Neural cell (in vitro differentiated cells): ENCODE results near the gene KRTAP5-6. TPM values are rescaled to one million over a fixed set of nuclear protein-coding genes. Genes with fewer than 3 reads are reported as not detected.

ENCODE experiments used
- H2AFZ ChIP-seq: fragments of 200-600, 300-800 bp; sonication (generic), shearing (Covaris generic); 2 replicates; pipeline ENCODE4 v1.6.0; 2014; ENCODE audit warnings: low read depth, mild to moderate bottlenecking, antibody characterized with exemption, low read length, moderate library complexity
- H3F3A ChIP-seq: fragments of 200-600 bp; shearing (Covaris generic); 2 replicates; pipeline ENCODE4 v1.6.1; 2016; ENCODE audit warnings: mild to moderate bottlenecking, moderate library complexity, mixed read lengths, antibody characterized with exemption, low read length; ENCODE audit not compliant: insufficient read depth, poor library complexity, severe bottlenecking
- H3K27ac ChIP-seq: fragments of 200-600, 300-800 bp; sonication (generic), shearing (Covaris generic); 2 replicates; pipeline ENCODE4 v1.5.1; 2014; ENCODE audit warnings: mild to moderate bottlenecking, low read length, moderate library complexity
- H3K27me3 ChIP-seq: fragments of 300-800, 200-600 bp; sonication (generic), shearing (Covaris generic); 2 replicates; pipeline ENCODE4 v1.6.0; 2014; ENCODE audit warnings: mild to moderate bottlenecking, low read depth, low read length, moderate library complexity; ENCODE audit not compliant: insufficient read depth
- H3K36me3 ChIP-seq: fragments of 300-800, 200-600 bp; sonication (generic), shearing (Covaris generic); 2 replicates; pipeline ENCODE4 v1.5.1; 2014; ENCODE audit warnings: mild to moderate bottlenecking, antibody characterized with exemption, low read length, moderate library complexity; ENCODE audit not compliant: insufficient read depth
- H3K4me2 ChIP-seq: fragments of 300-800, 200-600 bp; sonication (generic), shearing (Covaris generic); 2 replicates; pipeline ENCODE4 v1.6.0; 2014; ENCODE audit warnings: mild to moderate bottlenecking, low read length
- H3K4me3 ChIP-seq: fragments of 300-800, 200-600 bp; sonication (generic), shearing (Covaris generic); 2 replicates; pipeline ENCODE4 v1.5.1; 2014; ENCODE audit warnings: mild to moderate bottlenecking, low read length, moderate library complexity
- H3K79me2 ChIP-seq: fragments of 200-600 bp; shearing (Covaris generic); replicated peaks from 2 replicates; pipeline ENCODE4 v1.6.0; 2014; ENCODE audit warnings: mild to moderate bottlenecking, low read length, moderate library complexity; ENCODE audit not compliant: insufficient read depth
- H3K9ac ChIP-seq: fragments of 300-800, 200-600 bp; sonication (generic), shearing (Covaris generic); 2 replicates; pipeline ENCODE4 v1.6.1; 2016; ENCODE audit warnings: mild to moderate bottlenecking, low read length, mixed read lengths
- H3K9me2 ChIP-seq: fragments of 200-600 bp; shearing (Covaris generic); 2 replicates; pipeline ENCODE4 v1.6.1; 2016; ENCODE audit warnings: mild to moderate bottlenecking, low read length, mixed read lengths; ENCODE audit not compliant: insufficient read depth
- H3K9me3 ChIP-seq: fragments of 200-600, 300-800 bp; sonication (generic), shearing (Covaris generic); 2 replicates; pipeline ENCODE4 v1.6.1; 2016; ENCODE audit warnings: mild to moderate bottlenecking, mixed run types, low read length, moderate library complexity, mixed read lengths
- H4K20me1 ChIP-seq: fragments of 200-600 bp; shearing (Covaris generic); 2 replicates; pipeline ENCODE4 v1.6.1; 2016; ENCODE audit warnings: mild to moderate bottlenecking, mixed run types; ENCODE audit not compliant: insufficient read depth
- CTCF ChIP-seq: fragments of 450-650 bp; IDR thresholded peaks from 2 replicates; pipeline ENCODE4 v1.5.1; 2014; ENCODE audit warnings: antibody characterized with exemption, mild to moderate bottlenecking, moderate library complexity; ENCODE audit not compliant: poor library complexity, severe bottlenecking
- EP300 ChIP-seq: fragments of 450-650 bp; conservative IDR thresholded peaks from 2 replicates; pipeline ENCODE4 v1.6.1; 2014; ENCODE audit warnings: antibody characterized with exemption, mild to moderate bottlenecking, moderate library complexity; ENCODE audit not compliant: poor library complexity, severe bottlenecking
- EZH2 ChIP-seq: fragments of 200-600, 300-800 bp; shearing (Covaris generic), sonication (generic); IDR thresholded peaks from 2 replicates; pipeline ENCODE4 v1.6.1; 2014; ENCODE audit warnings: antibody characterized with exemption, low read length, borderline replicate concordance, mild to moderate bottlenecking; ENCODE audit not compliant: insufficient read depth, poor library complexity, severe bottlenecking
- MXI1 ChIP-seq: fragments of 450-650 bp; conservative IDR thresholded peaks from 2 replicates; pipeline ENCODE4 v1.6.1; 2014; ENCODE audit warnings: antibody characterized with exemption, mild to moderate bottlenecking; ENCODE audit not compliant: poor library complexity, severe bottlenecking
- POLR2AphosphoS5 ChIP-seq: IDR thresholded peaks from 2 replicates; pipeline ENCODE4 v1.6.1; 2012
- RAD21 ChIP-seq: fragments of 450-650 bp; conservative IDR thresholded peaks from 2 replicates; pipeline ENCODE4 v1.6.1; 2014; ENCODE audit warnings: antibody characterized with exemption, mild to moderate bottlenecking, moderate library complexity
- REST ChIP-seq: IDR thresholded peaks from 2 replicates; pipeline ENCODE4 v1.6.1; 2012; ENCODE audit warnings: borderline replicate concordance
- SMC3 ChIP-seq: fragments of 450-650 bp; conservative IDR thresholded peaks from 2 replicates; pipeline ENCODE4 v1.6.1; 2014; ENCODE audit warnings: antibody characterized with exemption, mild to moderate bottlenecking, moderate library complexity; ENCODE audit not compliant: poor library complexity
- TAF1 ChIP-seq: IDR thresholded peaks from 2 replicates; pipeline ENCODE4 v1.6.1; 2012; ENCODE audit warnings: low read depth
- polyA plus RNA-seq: library from polyadenylated mRNA; depleted of rRNA; stranded (reverse); fragments of >200 nt; gene quantifications from 2 replicates; pipeline ENCODE4 v1.2.3, GENCODE V29; 2014

KRTAP5-6 gene
- polyA plus RNA-seq, 1 donor from 2014 or later = not detected

DNA sequence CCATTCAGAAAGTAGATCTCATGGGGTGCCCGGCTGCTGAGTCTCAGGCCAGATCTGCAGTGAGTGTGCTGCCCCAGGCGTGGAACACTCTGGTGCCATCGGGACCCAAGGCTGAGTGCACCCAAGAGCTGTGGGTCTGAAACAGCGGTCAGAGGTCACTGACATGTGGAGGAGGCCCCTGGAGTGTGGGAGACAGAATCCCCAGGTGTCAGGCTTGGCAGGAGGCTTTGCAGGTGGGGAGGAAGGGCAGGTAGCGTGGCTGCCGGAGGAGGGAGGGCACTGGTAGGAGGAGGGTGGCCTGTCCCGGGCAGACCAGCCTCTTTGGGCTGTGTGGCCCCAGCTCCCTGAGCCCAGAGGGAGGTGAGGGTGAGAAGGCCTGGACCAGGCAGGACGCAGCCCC is 31.7 kb upstream of the KRTAP5-6 start:
- Histone ChIP-seq H3K79me2 (no peaks in the 10 kb centered on the region), H3K4me2 (no peak overlapping the region), H3K27me3 (no peaks in the 10 kb centered on the region)

GRCh38 chr11:1667121-1667850 is 29.7 kb upstream of the KRTAP5-6 start:
- Histone ChIP-seq H3K27me3 (no peaks in the 10 kb centered on the region), H3F3A (no peaks in the 10 kb centered on the region), H3K9ac (no peak overlapping the region), H3K79me2 (no peaks in the 10 kb centered on the region), H3K9me3 (no peaks in the 10 kb centered on the region), H3K9me2 (no peaks in the 10 kb centered on the region), H3K27ac (no peak overlapping the region), H3K4me2 (no peak overlapping the region), H3K36me3 (no peaks in the 10 kb centered on the region), H3K4me3 (no peak overlapping the region), H2AFZ (no peak overlapping the region), H4K20me1 (no peaks in the 10 kb centered on the region)
- TF ChIP-seq RAD21 (no peak), EP300 (no peak), POLR2AphosphoS5 (no peak), EZH2 (no peak), SMC3 (no peak), CTCF (no peak)

More for the DNA sequence above, 31.7 kb upstream of the KRTAP5-6 start:
- no peaks in the 10 kb centered on the region for H4K20me1 ChIP-seq
- TF ChIP-seq TAF1 (no peak), SMC3 (no peak), RAD21 (no peak), REST (no peak), EZH2 (no peak), MXI1 (no peak), POLR2AphosphoS5 (no peak), CTCF (no peak), EP300 (no peak)
- H3K27ac ChIP-seq = no peak overlapping the region
- no peak overlapping the region for H3K9ac ChIP-seq
- H3F3A ChIP-seq = no peaks in the 10 kb centered on the region
- no peaks in the 10 kb centered on the region for H3K36me3 ChIP-seq
- no peaks in the 10 kb centered on the region for H3K9me3 ChIP-seq
- H2AFZ ChIP-seq = no peak overlapping the region
- H3K9me2 ChIP-seq = no peaks in the 10 kb centered on the region
- no peak overlapping the region for H3K4me3 ChIP-seq
